ENCODE results near the gene MON1B.
"Not testable (repeated sequence)": the region's sequence is repeated elsewhere in the genome, so short reads cannot be mapped to it uniquely, and the experiment has no call there.

MON1B gene

GRCh38 chr16:77199211-77199610 lies 8.2 kb downstream of the MON1B start, which contains the start of gene SYCE1L:
SYCE1L (plus strand) TSS chr16:77199408; CDS start chr16:77199452, 44 bp downstream.
- DNase-seq = no peak

- DNase-seq = no peak
These were observed 15.5 kb downstream of the MON1B start for GRCh38 chr16:77206533-77206932.

GRCh38 chr16:77207030-77207429 lies 16.0 kb downstream of the MON1B start:
- no peak for DNase-seq

- DNase-seq = no peak
These were observed 17.4 kb downstream of the MON1B start for GRCh38 chr16:77208382-77208781.

GRCh38 chr16:77211880-77212740 lies 21.1 kb downstream of the MON1B start:
- DNase-seq = no peak

- no peak for DNase-seq
These were observed 22.0 kb downstream of the MON1B start for GRCh38 chr16:77212741-77213541.

- DNase-seq = no peak
These were observed 22.6 kb downstream of the MON1B start for GRCh38 chr16:77213542-77214106.

- DNase-seq = no peak
These were observed 23.6 kb downstream of the MON1B start for GRCh38 chr16:77214411-77215138.

- DNase-seq = no peak
These were observed 28.4 kb downstream of the MON1B start for GRCh38 chr16:77219437-77219836.

- DNase-seq = no peak
These were observed 29.4 kb downstream of the MON1B start for GRCh38 chr16:77220427-77220826.

- DNase-seq = no peak
These were observed 30.5 kb downstream of the MON1B start for GRCh38 chr16:77221482-77221881.

- DNase-seq = no peak
These were observed 32.2 kb downstream of the MON1B start for GRCh38 chr16:77223184-77223583.

- DNase-seq = no peak
These were observed 34.2 kb downstream of the MON1B start for GRCh38 chr16:77225182-77225581.

- no peak for DNase-seq
These were observed 36.8 kb downstream of the MON1B start for GRCh38 chr16:77227745-77228144.

GRCh38 chr16:77231047-77231446 lies 40.1 kb downstream of the MON1B start:
- no peak for DNase-seq

- DNase-seq = no peak
These were observed 43.0 kb downstream of the MON1B start for GRCh38 chr16:77233799-77234519.

GRCh38 chr16:77234611-77235010 lies 43.6 kb downstream of the MON1B start:
- no peak for DNase-seq

GRCh38 chr16:77236063-77236511 lies 45.1 kb downstream of the MON1B start:
- DNase-seq = no peak

- DNase-seq = no peak
These were observed 47.6 kb downstream of the MON1B start for GRCh38 chr16:77238593-77238992.

- DNase-seq = not testable (repeated sequence)
These were observed 51.5 kb downstream of the MON1B start for GRCh38 chr16:77242471-77242870.

- DNase-seq = no peak
These were observed 55.2 kb downstream of the MON1B start for GRCh38 chr16:77246150-77246549.

GRCh38 chr16:77250400-77250799 lies 59.4 kb downstream of the MON1B start:
- DNase-seq = no peak

All from SIG-M5 (cell line).